ENCODE measurements around the gene AGL. TPM values are rescaled to one million over a fixed set of nuclear protein-coding genes. Genes with fewer than 3 reads are reported as not detected.
A peak's percentile ranks its signal among the peaks of the same experiment; 100 is the strongest.

The AGL gene
- polyA plus RNA-seq, 3 donors = 1.2 to 3.9 (median 1.3) TPM

- no peak overlapping the region for H3K27ac ChIP-seq (ENCODE audit: low read depth in 1 of 2, low read length in 2 of 2)
- H3K9me3 Mint-ChIP-seq = peaks cover 0 to under 1% (median 0%) of the 10 kb centered on the region in 7 donors
- H3K27me3 Mint-ChIP-seq (ENCODE audit: low read depth in 3 of 3) = peaks cover 0 to 3% (median 0%) of the 10 kb centered on the region in 3 donors
- DNase-seq = no peak
- H3K27ac Mint-ChIP-seq = no peak overlapping the region
- H3K4me1 Mint-ChIP-seq = peaks cover 14% of the 10 kb centered on the region
- no peak overlapping the region for H3K4me3 ChIP-seq (replicated peaks in 1 of 3; ENCODE audit: low read depth in 2 of 3, low read length in 3 of 3)
- no peak for TF ChIP-seq CTCF (IDR thresholded peaks at IDR 0.05)
- H3K4me3 Mint-ChIP-seq = no peak overlapping the region
- H4K20me1 ChIP-seq (ENCODE audit: insufficient read depth, low read length) = no peaks in the 10 kb centered on the region
- H3K79me2 ChIP-seq (ENCODE audit: insufficient read depth, low read length) = peaks cover 9% of the 10 kb centered on the region
- H3K36me3 Mint-ChIP-seq = no peaks in the 10 kb centered on the region
- no peak overlapping the region for H3K9ac ChIP-seq (ENCODE audit: insufficient read depth, low read length, poor library complexity, severe bottlenecking)
- intact Hi-C loops (cut with micrococcal nuclease) = no loop called here
- H3K4me1 ChIP-seq (ENCODE audit: control insufficient read depth in 1 of 2, insufficient read depth in 2 of 2, low read length in 2 of 2) = peaks cover 9 to 13% of the 10 kb centered on the region in 2 donors
- no peaks in the 10 kb centered on the region for H3K9me3 ChIP-seq (replicated peaks in 1 of 2; ENCODE audit: control insufficient read depth in 1 of 2, insufficient read depth in 1 of 2, low read length in 2 of 2)
- no peaks in the 10 kb centered on the region for H3K27me3 ChIP-seq (ENCODE audit: control insufficient read depth in 2 of 2, insufficient read depth in 2 of 2, low read length in 2 of 2)
- no peaks in the 10 kb centered on the region for H3K36me3 ChIP-seq (replicated peaks in 1 of 2; ENCODE audit: control insufficient read depth in 1 of 2, insufficient read depth in 2 of 2, low read length in 2 of 2)
- no peak overlapping the region for H2AFZ ChIP-seq (ENCODE audit: insufficient read depth, low read depth, low read length, poor library complexity, severe bottlenecking)
- WGBS (ENCODE audit: insufficient coverage) = no CpG with 5 or more reads among the region's 2 CpGs
- no peak overlapping the region for H3K4me2 ChIP-seq (replicated peaks; ENCODE audit: extremely low read depth, low read length, poor library complexity, severe bottlenecking)
These were observed 115.7 kb downstream of the AGL start for GRCh38 chr1:99965646-99966375.

GRCh38 chr1:99968214-99968613, 118.1 kb downstream of the AGL start:
- Mint-ChIP-seq H3K27ac (no peak overlapping the region), H3K4me3 (no peak overlapping the region), H3K36me3 (no peaks in the 10 kb centered on the region), H3K4me1 (peaks cover 22% of the 10 kb centered on the region), H3K9me3 (no peaks in the 10 kb centered on the region), H3K27me3 (ENCODE audit: low read depth in 3 of 3) (peaks cover 0 to 3% (median 0%) of the 10 kb centered on the region in 3 donors)
- no peak for DNase-seq
- Histone ChIP-seq H3K4me1 (ENCODE audit: control insufficient read depth in 1 of 2, insufficient read depth in 2 of 2, low read length in 2 of 2) (peaks cover 11 to 16% of the 10 kb centered on the region in 2 donors), H3K9me3 (replicated peaks in 1 of 2; ENCODE audit: control insufficient read depth in 1 of 2, insufficient read depth in 1 of 2, low read length in 2 of 2) (no peaks in the 10 kb centered on the region), H3K4me2 (replicated peaks; ENCODE audit: extremely low read depth, low read length, poor library complexity, severe bottlenecking) (no peak overlapping the region), H3K4me3 (replicated peaks in 1 of 3; ENCODE audit: low read depth in 2 of 3, low read length in 3 of 3) (no peak overlapping the region), H3K9ac (ENCODE audit: insufficient read depth, low read length, poor library complexity, severe bottlenecking) (no peak overlapping the region), H3K36me3 (replicated peaks in 1 of 2; ENCODE audit: control insufficient read depth in 1 of 2, insufficient read depth in 2 of 2, low read length in 2 of 2) (no peaks in the 10 kb centered on the region), H3K27me3 (ENCODE audit: control insufficient read depth in 2 of 2, insufficient read depth in 2 of 2, low read length in 2 of 2) (no peaks in the 10 kb centered on the region), H3K27ac (ENCODE audit: low read depth in 1 of 2, low read length in 2 of 2) (no peak overlapping the region), H4K20me1 (ENCODE audit: insufficient read depth, low read length) (no peaks in the 10 kb centered on the region), H2AFZ (ENCODE audit: insufficient read depth, low read depth, low read length, poor library complexity, severe bottlenecking) (peak overlapping the region; percentile 99), H3K79me2 (ENCODE audit: insufficient read depth, low read length) (peaks cover 31% of the 10 kb centered on the region)
- TF ChIP-seq CTCF (IDR thresholded peaks at IDR 0.05) = no peak
- WGBS (ENCODE audit: insufficient coverage) = no CpG with 5 or more reads among the region's 4 CpGs
- intact Hi-C loops (cut with micrococcal nuclease) = no loop called here

Data from CD14-positive monocyte (primary cell).